HepG2 (cell line): Measurements from ENCODE around the gene UBXN1. TPM values are rescaled to one million over a fixed set of nuclear protein-coding genes. Genes with fewer than 3 reads are reported as not detected.

Experiments used
- ARNT2 ChIP-seq: sonication (generic); formaldehyde crosslinking; IDR thresholded peaks from 2 replicates; pipeline ENCODE4 v1.8.0; 2022; ENCODE audit warnings: mild to moderate bottlenecking, low read depth, missing genetic modification reagents, moderate library complexity
- BRD4 ChIP-seq: sonication (generic); formaldehyde crosslinking; IDR thresholded peaks from 2 replicates; pipeline ENCODE4 v1.4.0; 2020; ENCODE audit warnings: missing genetic modification reagents
- DNMT3B ChIP-seq: conservative IDR thresholded peaks from 2 replicates; pipeline ENCODE4 v1.6.1; 2016; ENCODE audit warnings: missing biosample characterization, control low read depth
- IRF9 ChIP-seq: sonication (generic); formaldehyde crosslinking; IDR thresholded peaks from 2 replicates; pipeline ENCODE4 v1.8.0; 2022; ENCODE audit warnings: missing genetic modification reagents, mild to moderate bottlenecking, borderline replicate concordance
- JDP2 ChIP-seq: sonication (generic); formaldehyde crosslinking; IDR thresholded peaks from 2 replicates; pipeline ENCODE4 v1.8.1; 2022; ENCODE audit warnings: missing genetic modification reagents, borderline replicate concordance
- MYNN ChIP-seq: sonication (generic); formaldehyde crosslinking; IDR thresholded peaks from 2 replicates; pipeline ENCODE4 v1.4.0; 2020; ENCODE audit warnings: mild to moderate bottlenecking, low read depth, missing genetic modification reagents
- SRY ChIP-seq: sonication (generic); formaldehyde crosslinking; IDR thresholded peaks from 2 replicates; pipeline ENCODE4 v1.8.0; 2022; ENCODE audit warnings: mild to moderate bottlenecking, missing genetic modification reagents
- ZBTB8A ChIP-seq: sonication (generic); formaldehyde crosslinking; IDR thresholded peaks from 2 replicates; pipeline ENCODE4 v1.4.0; 2020; ENCODE audit warnings: mild to moderate bottlenecking, low read depth, missing genetic modification reagents, borderline replicate concordance
- ZFP82 ChIP-seq: sonication (generic); formaldehyde crosslinking; IDR thresholded peaks from 2 replicates; pipeline ENCODE4 v1.5.1; 2020; ENCODE audit warnings: mild to moderate bottlenecking, missing genetic modification reagents, borderline replicate concordance
- ZNF207 ChIP-seq: fragments of 450-650 bp; IDR thresholded peaks from 2 replicates; pipeline ENCODE4 v1.6.1; 2016; ENCODE audit warnings: antibody characterized with exemption, borderline replicate concordance
- ZNF451 ChIP-seq: sonication (generic); formaldehyde crosslinking; IDR thresholded peaks from 2 replicates; pipeline ENCODE4 v1.5.0; 2020; ENCODE audit warnings: mild to moderate bottlenecking, missing genetic modification reagents
- ZNF562 ChIP-seq: sonication (generic); formaldehyde crosslinking; IDR thresholded peaks from 2 replicates; pipeline ENCODE4 v1.8.0; 2022; ENCODE audit warnings: missing genetic modification reagents, borderline replicate concordance
- ZNF746 ChIP-seq: sonication (generic); formaldehyde crosslinking; IDR thresholded peaks from 2 replicates; pipeline ENCODE4 v1.8.0; 2022; ENCODE audit warnings: mild to moderate bottlenecking, missing genetic modification reagents
- ZNF75D ChIP-seq: sonication (generic); formaldehyde crosslinking; IDR thresholded peaks from 2 replicates; pipeline ENCODE4 v1.8.1; 2023; ENCODE audit warnings: missing genetic modification reagents, mild to moderate bottlenecking, borderline replicate concordance
- polyA plus RNA-seq, 8 experiments: library from polyadenylated mRNA; depleted of rRNA in 3 of 8; stranded (reverse) in 7 of 8; unstranded in 1 of 8; fragments of >200 nt; fragmentation: Illumina TruSeq in 4 of 8; extraction: Trizol in 4 of 8; gene quantifications; 2 replicates each; pipeline versions ENCODE4 v1.2.1 to v1.2.3, GENCODE V29; 2011 to 2016; ENCODE audit warnings: low read depth in 4 of 8, missing spikeins in 1 of 8, mixed read lengths in 1 of 8; ENCODE audit not compliant: insufficient read depth in 1 of 8
- total RNA-seq, 5 experiments: library from RNA; depleted of rRNA; stranded (reverse); fragments of >200 nt; fragmentation: Illumina TruSeq; extraction: Trizol; gene quantifications; 2 replicates each; pipeline ENCODE4 v1.2.3, GENCODE V29; 2016; ENCODE audit warnings: low read depth in 1 of 5
- TF ChIP-seq, protein P1 (sequence below): sonication (generic); IDR thresholded peaks from 2 replicates; pipeline ENCODE4 v1.6.1; 2016; ENCODE audit warnings: low read depth, borderline replicate concordance
- TF ChIP-seq, protein P2 (sequence below): sonication (generic); formaldehyde crosslinking; IDR thresholded peaks from 2 replicates; pipeline ENCODE4 v1.4.0; 2020; ENCODE audit warnings: missing genetic modification reagents
- TF ChIP-seq, protein P3 (sequence below): IDR thresholded peaks from 2 replicates; pipeline ENCODE4 v1.6.1; 2016; ENCODE audit warnings: low read depth, control low read depth
- TF ChIP-seq, protein P4 (sequence below): sonication (generic); formaldehyde crosslinking; IDR thresholded peaks from 2 replicates; pipeline ENCODE4 v1.4.0; 2020; ENCODE audit warnings: missing genetic modification reagents

Gene UBXN1
- total and polyA plus RNA-seq, 2 of the 13 experiments (the other 11 are each of a cell fraction or from before 2014, with no cell fraction given) = 47.5 to 52.4 TPM

- TF ChIP-seq ZBTB8A = peak; percentile 27; the same call in 1 of the 2 replicates
- TF ChIP-seq, protein P1, sequence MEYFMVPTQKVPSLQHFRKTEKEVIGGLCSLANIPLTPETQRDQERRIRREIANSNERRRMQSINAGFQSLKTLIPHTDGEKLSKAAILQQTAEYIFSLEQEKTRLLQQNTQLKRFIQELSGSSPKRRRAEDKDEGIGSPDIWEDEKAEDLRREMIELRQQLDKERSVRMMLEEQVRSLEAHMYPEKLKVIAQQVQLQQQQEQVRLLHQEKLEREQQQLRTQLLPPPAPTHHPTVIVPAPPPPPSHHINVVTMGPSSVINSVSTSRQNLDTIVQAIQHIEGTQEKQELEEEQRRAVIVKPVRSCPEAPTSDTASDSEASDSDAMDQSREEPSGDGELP = peak; percentile 12; the same call in 1 of the 2 replicates
- TF ChIP-seq ZNF451 (CRISPR knock-in tag) = peak; percentile 62; the same call in 1 of the 2 replicates
- TF ChIP-seq, protein P2, sequence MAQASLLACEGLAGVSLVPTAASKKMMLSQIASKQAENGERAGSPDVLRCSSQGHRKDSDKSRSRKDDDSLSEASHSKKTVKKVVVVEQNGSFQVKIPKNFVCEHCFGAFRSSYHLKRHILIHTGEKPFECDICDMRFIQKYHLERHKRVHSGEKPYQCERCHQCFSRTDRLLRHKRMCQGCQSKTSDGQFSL = peak; percentile 65; the same call in 1 of the 2 replicates
- no peak for TF ChIP-seq ZNF75D (CRISPR knock-in tag)
- TF ChIP-seq DNMT3B = 0 out of 2 replicates have a peak, but pooled peaks have one; percentile 20
- TF ChIP-seq ZNF746 (CRISPR knock-in tag) = no peak
- TF ChIP-seq BRD4 = no peak
- peak; percentile 64; the same call in 1 of the 2 replicates for TF ChIP-seq ARNT2 (CRISPR knock-in tag)
- no peak for TF ChIP-seq ZNF207
- TF ChIP-seq, protein P3, sequence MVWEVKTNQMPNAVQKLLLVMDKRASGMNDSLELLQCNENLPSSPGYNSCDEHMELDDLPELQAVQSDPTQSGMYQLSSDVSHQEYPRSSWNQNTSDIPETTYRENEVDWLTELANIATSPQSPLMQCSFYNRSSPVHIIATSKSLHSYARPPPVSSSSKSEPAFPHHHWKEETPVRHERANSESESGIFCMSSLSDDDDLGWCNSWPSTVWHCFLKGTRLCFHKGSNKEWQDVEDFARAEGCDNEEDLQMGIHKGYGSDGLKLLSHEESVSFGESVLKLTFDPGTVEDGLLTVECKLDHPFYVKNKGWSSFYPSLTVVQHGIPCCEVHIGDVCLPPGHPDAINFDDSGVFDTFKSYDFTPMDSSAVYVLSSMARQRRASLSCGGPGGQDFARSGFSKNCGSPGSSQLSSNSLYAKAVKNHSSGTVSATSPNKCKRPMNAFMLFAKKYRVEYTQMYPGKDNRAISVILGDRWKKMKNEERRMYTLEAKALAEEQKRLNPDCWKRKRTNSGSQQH (CRISPR knock-in tag) = peak; percentile 82
- peak; percentile 37; the same call in 1 of the 2 replicates for TF ChIP-seq IRF9 (CRISPR knock-in tag)
- TF ChIP-seq, protein P4, sequence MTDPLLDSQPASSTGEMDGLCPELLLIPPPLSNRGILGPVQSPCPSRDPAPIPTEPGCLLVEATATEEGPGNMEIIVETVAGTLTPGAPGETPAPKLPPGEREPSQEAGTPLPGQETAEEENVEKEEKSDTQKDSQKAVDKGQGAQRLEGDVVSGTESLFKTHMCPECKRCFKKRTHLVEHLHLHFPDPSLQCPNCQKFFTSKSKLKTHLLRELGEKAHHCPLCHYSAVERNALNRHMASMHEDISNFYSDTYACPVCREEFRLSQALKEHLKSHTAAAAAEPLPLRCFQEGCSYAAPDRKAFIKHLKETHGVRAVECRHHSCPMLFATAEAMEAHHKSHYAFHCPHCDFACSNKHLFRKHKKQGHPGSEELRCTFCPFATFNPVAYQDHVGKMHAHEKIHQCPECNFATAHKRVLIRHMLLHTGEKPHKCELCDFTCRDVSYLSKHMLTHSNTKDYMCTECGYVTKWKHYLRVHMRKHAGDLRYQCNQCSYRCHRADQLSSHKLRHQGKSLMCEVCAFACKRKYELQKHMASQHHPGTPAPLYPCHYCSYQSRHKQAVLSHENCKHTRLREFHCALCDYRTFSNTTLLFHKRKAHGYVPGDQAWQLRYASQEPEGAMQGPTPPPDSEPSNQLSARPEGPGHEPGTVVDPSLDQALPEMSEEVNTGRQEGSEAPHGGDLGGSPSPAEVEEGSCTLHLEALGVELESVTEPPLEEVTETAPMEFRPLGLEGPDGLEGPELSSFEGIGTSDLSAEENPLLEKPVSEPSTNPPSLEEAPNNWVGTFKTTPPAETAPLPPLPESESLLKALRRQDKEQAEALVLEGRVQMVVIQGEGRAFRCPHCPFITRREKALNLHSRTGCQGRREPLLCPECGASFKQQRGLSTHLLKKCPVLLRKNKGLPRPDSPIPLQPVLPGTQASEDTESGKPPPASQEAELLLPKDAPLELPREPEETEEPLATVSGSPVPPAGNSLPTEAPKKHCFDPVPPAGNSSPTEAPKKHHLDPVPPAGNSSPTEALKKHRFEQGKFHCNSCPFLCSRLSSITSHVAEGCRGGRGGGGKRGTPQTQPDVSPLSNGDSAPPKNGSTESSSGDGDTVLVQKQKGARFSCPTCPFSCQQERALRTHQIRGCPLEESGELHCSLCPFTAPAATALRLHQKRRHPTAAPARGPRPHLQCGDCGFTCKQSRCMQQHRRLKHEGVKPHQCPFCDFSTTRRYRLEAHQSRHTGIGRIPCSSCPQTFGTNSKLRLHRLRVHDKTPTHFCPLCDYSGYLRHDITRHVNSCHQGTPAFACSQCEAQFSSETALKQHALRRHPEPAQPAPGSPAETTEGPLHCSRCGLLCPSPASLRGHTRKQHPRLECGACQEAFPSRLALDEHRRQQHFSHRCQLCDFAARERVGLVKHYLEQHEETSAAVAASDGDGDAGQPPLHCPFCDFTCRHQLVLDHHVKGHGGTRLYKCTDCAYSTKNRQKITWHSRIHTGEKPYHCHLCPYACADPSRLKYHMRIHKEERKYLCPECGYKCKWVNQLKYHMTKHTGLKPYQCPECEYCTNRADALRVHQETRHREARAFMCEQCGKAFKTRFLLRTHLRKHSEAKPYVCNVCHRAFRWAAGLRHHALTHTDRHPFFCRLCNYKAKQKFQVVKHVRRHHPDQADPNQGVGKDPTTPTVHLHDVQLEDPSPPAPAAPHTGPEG = no peak
- TF ChIP-seq MYNN (CRISPR knock-in tag) = no peak
- TF ChIP-seq JDP2 = no peak
- TF ChIP-seq ZNF562 = no peak
- TF ChIP-seq SRY (CRISPR knock-in tag) = no peak
- TF ChIP-seq ZFP82 (CRISPR knock-in tag) = no peak
Measured at GRCh38 chr11:62728171-62728988, 49.5 kb upstream of the UBXN1 start, which contains the start of gene TTC9C (continued).
